GM19372 (cell line): ENCODE data around the gene EIF4A3.

Experiments
- ATAC-seq: cut with Tn5 transposase; IDR thresholded peaks from one replicate; pipeline ENCODE4 v1.9.1; 2021; ENCODE audit warnings: mild to moderate bottlenecking, low read depth, moderate library complexity; ENCODE audit not compliant: unreplicated experiment

EIF4A3 gene

GRCh38 chr17:80115159-80115558, 31.8 kb downstream of the EIF4A3 start:
- ATAC-seq: no peak

GRCh38 chr17:80114758-80115157, 32.2 kb downstream of the EIF4A3 start:
- ATAC-seq: no peak

GRCh38 chr17:80113033-80113484, 33.9 kb downstream of the EIF4A3 start:
- ATAC-seq: no peak

GRCh38 chr17:80112471-80113032, 34.4 kb downstream of the EIF4A3 start:
- ATAC-seq: no peak

- no peak for ATAC-seq
Measured at GRCh38 chr17:80111702-80112470, 35.0 kb downstream of the EIF4A3 start.

- no peak for ATAC-seq
Measured at GRCh38 chr17:80110927-80111701, 35.8 kb downstream of the EIF4A3 start.

- ATAC-seq: no peak
Measured at GRCh38 chr17:80110447-80110812, 36.5 kb downstream of the EIF4A3 start.

- no peak for ATAC-seq
Measured at GRCh38 chr17:80109713-80110446, 37.0 kb downstream of the EIF4A3 start.

- ATAC-seq: no peak
Measured at GRCh38 chr17:80109066-80109660, 37.8 kb downstream of the EIF4A3 start.

- ATAC-seq: no peak
Measured at GRCh38 chr17:80108036-80108971, 38.6 kb downstream of the EIF4A3 start.

- no peak for ATAC-seq
Measured at GRCh38 chr17:80107231-80108021, 39.5 kb downstream of the EIF4A3 start.

GRCh38 chr17:80106751-80107150, 40.2 kb downstream of the EIF4A3 start:
- ATAC-seq: no peak

GRCh38 chr17:80106176-80106575, 40.8 kb downstream of the EIF4A3 start:
- no peak for ATAC-seq

GRCh38 chr17:80105762-80106161, 41.2 kb downstream of the EIF4A3 start:
- ATAC-seq: no peak

- ATAC-seq: no peak
Measured at GRCh38 chr17:80104956-80105375, 42.0 kb downstream of the EIF4A3 start.

- no peak for ATAC-seq
Measured at GRCh38 chr17:80104321-80104955, 42.5 kb downstream of the EIF4A3 start.

GRCh38 chr17:80103449-80104085, 43.4 kb downstream of the EIF4A3 start:
- ATAC-seq: no peak
